A172 (cell line): ENCODE data around the gene ZNF594. TPM values are rescaled to one million over a fixed set of nuclear protein-coding genes. Genes with fewer than 3 reads are reported as not detected.
A peak's percentile ranks its signal among the peaks of the same experiment; 100 is the strongest.
"Not testable (repeated sequence)": the region's sequence is repeated elsewhere in the genome, so short reads cannot be mapped to it uniquely, and the experiment has no call there.

Experiments
- DNase-seq: peaks from one replicate; pipeline ENCODE4 v3.0.0-alpha.2; 2015; ENCODE audit warnings: low spot score
- total RNA-seq: library from RNA; depleted of rRNA; stranded (reverse); fragments of >200 nt; shearing (Covaris generic); gene quantifications from 2 replicates; pipeline ENCODE4 v1.2.3, GENCODE V29; 2014; rRNA removed

The ZNF594 gene
- total RNA-seq, result 16.1 and 20.9 TPM in 2 replicates

DNA sequence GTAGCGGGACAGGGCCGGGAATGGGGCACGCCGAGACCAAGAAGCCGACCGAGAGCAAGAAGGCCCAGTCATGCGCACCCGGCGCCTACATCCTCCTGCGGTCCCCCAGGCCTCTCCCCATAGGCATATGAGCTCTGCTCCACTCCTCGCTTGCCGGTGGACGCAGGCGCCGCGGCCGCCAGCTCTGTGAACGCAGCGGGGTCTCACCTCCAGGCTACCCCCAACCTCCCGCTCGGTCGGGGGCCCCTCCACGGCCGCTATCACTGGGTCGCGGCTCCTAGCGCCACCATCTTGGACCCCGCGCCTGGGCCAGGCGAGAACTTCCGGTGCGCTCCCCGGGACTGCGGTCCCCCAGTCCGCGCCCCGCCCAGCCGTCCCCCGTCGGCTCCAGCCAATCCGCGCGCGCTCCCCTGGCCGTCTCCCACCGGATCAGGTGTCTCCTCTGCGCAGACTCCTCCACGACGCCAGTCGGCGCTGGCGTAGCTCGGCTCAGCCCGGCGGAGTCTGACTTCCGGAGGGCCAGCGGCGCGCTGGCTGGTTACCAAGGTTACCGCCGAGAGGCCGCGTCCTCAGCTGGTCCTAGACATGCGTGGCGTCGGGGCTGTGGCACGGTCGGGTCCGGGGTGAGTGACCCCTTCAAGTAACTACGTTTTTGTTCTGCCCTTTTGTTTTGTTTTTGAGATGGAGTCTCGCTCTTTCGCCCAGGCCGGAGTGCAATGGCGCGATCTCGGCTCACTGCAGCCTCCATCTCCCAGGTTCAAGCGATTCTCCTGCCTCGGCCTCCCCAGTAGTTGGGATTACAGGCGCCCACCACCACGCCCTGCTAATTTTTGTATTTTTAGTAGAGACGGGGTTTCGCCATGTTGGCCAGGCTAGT lies at the start of gene ZNF594:
Gene ZNF594 (minus strand): TSS at position 328 of the 877 bp plus-strand sequence. CDS start 7,612 bp downstream, outside the sequence.
- peak; percentile 94 for DNase-seq

DNA sequence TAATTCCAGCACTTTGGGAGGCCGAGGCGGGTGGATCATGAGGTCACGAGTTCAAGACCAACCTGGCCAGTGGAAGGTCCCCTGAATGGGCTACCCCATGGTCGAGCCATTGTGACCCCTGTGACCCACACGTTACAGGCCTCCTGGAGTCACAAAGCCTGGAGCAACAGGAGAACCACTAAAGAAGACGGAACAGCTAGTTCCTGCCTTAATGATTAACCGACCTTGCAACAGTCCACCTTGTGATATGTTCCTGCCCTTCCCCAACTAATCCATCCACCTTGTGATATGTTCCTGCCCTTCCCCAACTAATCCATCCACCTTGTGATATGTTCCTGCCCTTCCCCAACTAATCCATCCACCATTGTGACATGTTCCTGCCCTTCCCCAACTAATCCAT lies 48.1 kb upstream of the ZNF594 start:
- not testable (repeated sequence) for DNase-seq

DNA sequence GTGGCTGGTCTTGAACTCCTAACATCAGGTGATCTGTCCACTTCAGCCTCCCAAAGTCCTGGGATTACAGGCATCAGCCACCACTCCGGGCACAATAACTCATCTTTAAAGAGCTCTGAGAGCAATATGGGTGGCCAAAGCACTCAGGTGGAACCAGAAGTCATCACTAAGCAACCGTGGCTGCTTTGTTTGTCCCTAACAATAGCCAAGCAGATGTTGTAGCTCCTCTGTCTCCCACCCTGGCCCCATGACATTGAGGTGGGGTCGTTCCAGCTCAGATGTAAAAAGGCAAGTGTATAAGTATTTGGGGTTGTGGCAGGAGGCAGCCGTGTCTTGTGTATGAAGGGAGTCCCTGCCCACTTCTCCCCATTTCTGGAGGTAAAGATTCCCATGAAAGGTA lies 46.7 kb upstream of the ZNF594 start:
- DNase-seq, result no peak

DNA sequence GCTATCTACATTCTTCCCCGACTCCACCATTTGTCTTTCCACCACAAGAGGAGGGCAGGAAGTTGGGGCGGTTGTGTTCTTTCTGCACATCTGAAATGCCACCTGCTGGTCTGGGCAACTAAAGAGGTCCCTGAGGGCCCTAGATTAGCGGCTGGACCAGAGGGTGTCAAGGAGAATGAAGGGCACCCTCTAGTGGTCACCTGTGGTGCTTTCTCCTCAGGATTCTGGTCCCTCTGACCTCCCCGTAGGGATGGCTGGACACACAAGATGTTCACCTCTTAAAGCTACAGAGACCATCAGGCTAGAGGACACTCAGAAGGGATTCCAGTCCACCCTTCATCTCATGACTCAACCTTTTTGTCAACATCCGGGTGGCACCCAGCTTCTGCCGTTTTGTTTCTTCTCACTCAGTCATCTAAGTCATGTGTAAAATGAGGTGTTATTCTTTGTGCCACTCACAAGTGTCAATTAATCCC lies 45.9 kb upstream of the ZNF594 start:
- peak; percentile 82 for DNase-seq

DNA sequence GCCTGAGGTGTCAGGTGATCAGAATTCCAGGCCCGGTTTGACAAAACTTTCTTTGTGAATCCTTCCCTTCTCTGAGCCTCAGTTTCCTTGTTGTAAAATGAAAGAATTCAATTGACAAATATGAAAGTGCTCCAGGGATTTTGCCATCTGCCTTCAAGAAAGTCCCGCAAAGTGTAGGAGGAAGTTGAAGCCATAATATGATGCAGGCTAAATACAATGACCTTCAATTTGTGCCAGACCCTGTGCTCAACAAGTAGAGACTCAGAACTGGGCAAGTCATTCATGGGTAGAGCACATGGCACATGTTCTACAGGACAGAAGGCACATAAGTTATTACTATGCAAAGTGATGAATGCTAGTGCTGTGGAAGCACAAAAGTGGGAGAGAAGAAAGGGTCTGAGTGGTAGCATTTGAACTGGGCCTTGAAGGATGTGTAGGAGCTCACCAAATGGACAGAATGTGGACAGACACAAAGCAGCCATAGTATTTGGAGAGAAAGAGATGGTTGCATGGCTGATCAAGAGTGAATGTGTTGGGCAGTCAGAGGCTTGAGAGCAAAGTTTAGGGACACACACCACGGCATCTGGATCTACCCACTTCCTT lies 45.4 kb upstream of the ZNF594 start:
- no peak for DNase-seq

DNA sequence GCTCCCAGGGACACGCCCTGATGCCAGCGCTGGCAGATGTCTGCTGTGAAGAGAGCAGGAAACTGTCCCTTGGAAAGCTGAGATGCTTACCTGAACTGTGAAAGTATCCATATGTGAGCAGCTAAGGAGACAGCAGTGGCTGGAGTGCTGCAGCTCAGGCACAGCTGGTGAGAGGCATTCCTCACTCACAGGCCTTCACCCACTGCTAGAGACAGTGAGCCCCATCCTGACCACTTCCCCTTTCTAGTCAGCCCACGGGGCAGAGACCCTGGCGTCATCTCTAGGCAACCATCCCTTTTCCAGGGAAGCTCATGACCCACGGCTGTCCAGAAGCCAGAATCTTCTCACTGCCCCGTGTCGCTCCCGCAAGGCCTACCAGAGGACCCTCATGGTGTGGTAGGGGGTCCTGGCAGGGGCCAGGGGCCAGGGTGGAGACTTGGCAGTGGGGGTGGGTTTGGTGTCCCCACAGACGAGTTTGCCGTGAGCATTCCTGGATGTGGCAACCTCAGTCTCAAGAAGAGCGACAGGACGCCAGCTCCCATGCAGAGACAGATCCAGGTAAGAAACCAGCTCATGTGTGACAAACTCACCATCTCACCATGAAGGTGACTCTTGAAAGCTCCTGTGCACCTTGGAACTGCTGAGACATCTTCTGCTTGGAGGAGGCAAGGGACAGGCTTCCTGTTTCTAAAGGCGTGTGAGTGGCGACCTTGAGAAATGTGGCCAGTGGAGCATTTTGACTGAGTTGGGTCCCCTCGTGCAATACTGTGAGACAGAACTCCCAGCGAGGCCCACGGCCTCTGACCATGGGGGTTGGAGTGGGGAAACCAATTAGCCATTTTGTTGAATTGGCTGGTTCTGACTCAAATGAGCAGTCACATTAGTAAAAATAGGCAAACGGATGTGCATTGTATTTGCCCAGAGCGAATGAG lies 43.2 kb upstream of the ZNF594 start, which contains the start of gene SCIMP:
Gene SCIMP (minus strand): TSS at position 216 of the 932 bp plus-strand sequence. CDS start 105 bp downstream, at position 111.
- DNase-seq, result no peak

DNA sequence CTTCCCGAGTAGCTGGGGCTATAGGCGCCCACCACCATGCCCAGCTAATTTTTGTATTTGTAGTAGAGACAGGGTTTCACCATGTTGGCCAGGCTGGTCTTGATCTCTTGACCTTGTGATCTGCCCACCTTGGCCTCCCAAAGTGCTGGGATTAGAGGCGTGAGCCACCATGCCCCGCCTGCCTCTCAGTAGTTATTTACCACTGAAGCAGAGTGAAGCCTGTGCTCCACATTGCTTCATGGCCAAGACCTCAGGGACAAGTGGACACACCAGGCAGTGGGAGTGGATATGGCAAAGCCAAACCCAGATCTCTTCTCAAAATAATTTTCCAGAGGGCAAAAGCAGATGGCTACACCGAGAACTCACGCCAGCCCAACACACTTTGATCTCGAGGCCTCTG lies 41.8 kb upstream of the ZNF594 start:
- DNase-seq, result not testable (repeated sequence)

DNA sequence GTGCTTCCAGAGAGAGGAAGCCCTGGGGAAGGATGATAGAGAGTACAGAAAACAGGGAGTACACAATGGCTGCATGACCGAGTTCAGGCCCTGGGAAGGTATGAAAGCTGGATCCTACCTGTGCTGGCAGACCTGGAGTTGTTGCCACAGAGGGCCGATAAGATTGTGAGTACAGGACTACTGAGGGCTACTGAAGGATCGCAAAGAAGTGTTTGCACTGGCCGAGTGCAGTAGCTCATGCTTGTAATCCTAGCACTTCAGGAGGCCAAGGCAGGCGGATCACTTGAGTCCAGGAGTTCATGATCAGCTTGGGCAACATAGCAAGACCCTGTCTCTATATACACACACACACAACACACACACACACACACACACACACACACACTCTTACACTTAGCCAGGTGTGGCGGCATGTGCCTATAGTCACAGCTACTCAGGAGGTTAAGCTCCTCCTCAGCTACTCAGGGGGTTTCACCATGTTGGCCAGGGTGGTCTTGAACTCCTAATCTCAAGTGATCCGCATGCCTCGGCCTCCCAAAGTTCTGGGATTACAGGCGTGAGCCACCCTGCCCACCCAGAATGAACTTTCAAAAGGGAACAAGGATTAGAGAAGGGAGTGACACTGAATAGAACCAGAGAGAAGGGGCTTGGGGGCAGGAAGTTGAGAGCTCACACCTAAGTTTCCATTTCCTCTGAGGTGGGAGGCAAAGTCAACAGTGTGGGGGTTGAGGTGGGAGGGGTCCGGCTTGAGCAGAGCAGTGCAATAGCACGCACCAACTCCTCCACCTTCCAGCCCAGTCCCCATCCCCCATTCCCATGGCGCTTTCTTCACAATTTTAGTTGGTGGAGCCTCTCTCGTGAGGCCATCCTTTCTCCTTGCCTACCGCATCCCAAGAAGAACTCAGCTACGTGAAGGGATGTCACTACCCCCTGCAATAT lies 35.5 kb upstream of the ZNF594 start:
- DNase-seq, result no peak

DNA sequence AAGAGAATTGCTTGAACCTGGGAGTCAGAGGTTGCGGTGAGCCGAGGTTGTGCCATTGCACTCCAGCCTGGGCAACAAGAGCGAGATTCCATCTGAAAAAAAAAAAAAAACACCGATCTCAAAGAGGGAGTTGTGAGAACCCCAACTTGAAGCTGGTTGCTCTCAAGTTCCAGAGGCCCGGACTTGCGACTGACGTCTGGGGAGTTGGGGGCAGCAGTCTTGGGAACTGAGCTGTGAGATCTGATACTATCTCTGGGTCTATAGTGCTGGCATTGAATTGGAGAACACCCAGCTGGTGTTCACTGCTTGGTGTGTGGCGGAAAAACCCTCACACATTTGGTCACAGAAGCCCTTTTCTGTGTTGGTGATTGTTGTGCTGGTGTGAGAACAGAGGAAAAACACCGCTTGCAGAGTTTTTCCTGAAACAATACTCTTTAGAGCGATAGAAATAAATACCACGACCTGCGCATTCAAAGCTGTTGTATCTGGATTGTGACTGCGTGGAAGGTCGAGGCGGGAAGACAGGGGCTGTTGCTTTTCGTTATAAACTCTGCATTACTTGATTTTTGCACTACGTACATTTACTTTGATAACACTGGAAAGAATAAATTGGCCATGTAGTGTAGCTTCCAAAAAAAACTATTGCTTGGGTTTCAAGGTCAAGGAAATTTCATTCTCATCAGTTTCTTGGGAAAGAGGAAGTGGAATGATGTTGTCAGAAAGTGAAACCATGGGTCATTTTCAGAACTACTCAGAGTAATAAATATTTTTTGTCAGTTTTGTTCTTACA lies 34.2 kb upstream of the ZNF594 start:
- DNase-seq, result no peak

DNA sequence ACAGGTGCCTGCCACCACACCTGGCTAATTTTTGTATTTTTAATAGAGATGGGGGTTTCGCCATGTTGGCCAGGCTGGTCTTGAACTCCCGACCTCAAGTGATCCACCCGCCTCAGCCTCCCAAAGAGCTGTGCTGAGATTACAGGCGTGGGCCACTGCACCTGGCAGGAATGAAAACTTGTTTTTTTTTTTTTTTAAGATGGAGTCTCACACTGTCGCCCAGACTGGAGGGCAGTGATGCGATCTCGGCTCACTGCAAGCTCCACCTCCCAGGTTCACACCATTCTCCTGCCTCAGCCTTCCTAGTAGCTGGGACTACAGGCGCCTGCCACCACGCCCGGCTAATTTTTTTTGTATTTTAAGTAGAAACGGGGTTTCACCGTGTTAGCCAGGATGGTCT lies 30.2 kb upstream of the ZNF594 start:
- DNase-seq, result not testable (repeated sequence)

DNA sequence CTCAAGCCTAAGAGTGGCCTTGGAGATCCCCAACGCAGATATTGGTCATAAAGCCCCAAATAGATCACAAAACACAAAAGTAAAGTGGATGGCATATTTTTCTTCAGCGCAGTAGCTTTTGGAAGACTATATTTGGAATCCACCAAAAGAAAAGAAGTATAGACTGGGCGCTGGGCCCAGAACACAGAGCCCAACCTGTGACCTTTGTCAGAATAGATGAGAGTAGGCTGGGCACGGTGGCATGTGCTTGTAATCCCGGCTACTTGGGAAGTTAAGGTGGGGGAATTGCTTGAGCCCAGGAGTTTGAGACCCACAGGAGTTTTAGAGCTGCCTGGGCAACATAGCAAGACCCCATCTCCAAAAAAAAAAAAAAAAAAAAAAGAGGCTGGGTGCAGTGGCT lies 28.4 kb upstream of the ZNF594 start:
- DNase-seq, result no peak

DNA sequence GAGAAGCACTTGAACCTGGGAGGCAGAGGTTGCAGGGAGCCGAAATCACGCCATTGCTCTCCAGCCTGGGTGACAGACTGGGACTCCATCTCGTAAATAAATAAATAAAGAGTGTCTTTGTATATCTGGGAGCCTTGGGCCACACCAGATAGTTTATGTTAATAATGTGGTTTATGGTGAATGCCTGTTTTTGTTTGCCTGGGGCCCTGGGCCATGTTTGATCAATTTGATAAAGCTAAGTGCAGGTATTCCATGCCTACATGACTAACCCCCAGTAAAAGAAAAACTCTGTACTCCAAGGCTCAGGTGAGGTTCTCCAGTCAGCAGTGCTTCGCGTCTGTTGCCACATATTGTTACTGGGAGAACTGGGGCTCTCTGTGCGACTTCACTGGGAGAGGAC lies 27.9 kb upstream of the ZNF594 start:
- no peak for DNase-seq

DNA sequence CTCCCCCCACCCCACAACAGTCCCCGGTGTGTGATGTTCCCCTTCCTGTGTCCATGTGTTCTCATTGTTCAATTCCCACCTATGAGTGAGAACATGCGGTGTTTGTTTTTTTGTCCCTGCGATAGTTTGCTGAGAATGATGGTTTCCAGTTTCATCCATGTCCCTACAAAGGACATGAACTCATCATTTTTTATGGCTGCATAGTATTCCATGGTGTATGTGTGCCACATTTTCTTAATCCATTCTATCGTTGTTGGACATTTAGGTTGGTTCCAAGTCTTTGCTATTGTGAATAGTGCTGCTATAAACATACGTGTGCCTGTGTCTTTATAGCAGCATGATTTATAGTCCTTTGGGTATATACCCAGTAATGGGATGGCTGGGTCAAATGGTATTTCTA lies 25.9 kb upstream of the ZNF594 start:
- not testable (repeated sequence) for DNase-seq

DNA sequence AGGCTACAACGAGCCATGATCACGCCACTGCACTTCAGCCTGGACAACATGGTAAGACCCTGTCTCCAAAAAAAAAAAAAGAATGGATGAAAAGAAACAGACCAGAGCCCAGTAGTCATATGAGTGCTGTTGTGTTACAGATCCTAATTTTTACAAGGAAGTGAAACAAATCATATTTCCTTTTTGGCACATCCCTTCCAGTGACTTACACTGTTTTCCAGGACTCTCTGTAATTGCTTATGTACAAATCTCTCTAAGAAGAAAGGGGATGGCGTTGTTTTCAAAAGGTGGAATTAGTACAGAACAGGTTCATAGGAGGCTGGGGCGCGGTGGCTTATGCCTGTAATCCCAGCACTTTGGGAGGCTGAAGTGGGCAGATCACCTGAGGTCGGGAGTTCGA lies 19.8 kb upstream of the ZNF594 start:
- DNase-seq, result no peak

DNA sequence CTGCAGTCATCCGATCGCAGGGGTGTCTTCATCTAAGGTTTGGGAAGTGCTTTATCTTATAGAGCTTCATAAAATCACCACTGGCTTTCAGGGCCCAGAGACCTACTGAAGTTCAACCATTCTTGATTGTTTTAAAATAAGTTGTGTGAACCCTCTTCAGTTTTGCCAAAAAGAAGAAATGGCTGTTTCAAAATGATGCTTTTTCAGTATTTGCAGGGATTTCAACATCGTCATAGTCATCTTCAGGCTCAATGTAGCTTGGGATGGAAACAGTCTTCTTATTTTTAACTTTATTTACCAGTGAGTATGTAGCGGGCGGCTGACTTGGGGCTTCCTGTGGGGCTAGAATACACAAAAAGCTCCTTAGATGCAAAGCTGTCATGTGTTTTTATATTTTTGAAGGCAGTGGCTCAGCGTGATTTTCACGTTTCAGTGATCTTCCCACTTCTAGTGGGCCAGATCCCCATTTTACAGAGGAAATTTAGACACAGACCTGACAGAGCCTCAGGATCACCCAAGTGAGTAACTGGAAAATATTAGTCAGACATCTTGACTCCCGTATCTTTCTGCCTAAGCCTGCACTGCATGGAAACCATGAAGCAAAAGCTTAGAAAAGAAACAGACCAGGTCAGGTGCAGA lies 19.1 kb upstream of the ZNF594 start:
- DNase-seq, result no peak

DNA sequence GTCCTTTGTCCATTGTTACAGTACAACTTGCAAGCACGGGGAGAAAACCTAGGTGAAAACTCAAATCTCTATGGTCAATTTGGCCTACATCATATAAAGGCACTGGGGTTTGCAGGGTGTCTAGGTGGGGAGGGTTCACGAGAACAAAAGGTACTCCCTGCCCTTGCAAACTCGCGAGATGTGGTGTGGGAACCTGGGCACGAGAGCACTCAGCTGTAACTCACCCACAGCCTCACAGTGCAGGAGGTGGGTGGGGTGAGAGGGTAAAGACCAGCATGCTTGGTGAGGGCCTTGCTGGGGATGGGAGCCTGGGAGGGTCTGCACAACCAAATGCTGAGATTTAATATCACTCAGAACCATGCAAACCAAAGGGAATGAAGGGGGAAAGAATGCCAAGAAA lies 18.4 kb upstream of the ZNF594 start:
- DNase-seq, result no peak

DNA sequence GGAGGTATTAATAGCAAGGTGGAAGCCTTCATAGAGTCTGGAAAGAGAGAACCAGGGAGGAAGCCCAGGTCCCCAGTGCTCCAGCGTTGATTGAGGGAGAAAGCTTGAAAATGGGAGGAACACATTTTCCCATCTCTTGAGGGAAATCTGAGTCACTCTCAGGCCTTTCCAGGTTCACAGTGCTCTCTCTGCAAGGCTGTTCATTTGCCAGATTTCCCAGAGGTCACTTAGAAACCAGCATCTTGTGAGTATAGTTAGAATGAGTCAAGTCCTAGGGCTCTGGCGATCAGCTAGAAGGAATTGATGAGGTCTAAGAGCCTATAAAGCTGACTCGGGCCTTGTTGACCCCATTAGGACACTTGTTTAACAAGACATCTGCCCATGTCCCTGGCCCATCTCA lies 17.7 kb upstream of the ZNF594 start:
- DNase-seq, result no peak

DNA sequence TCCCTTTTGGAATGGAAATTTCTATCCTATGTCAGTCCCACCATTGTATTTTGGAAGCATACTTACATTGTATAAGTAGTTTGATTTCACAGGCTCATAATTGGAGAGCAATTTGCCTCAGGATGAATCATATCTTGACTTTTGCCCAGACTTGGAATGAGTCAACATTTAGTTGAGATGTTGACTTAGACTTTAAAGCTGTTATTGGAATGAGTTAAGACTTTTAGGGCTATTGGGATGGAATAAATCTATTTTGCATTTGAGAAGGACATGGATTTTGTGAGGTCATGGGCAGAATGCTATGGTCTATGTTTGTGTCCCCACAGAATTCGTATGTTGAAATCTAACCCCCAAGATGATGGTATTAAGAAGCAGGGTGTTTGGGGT lies 12.2 kb upstream of the ZNF594 start:
- peak; percentile 51 for DNase-seq

DNA sequence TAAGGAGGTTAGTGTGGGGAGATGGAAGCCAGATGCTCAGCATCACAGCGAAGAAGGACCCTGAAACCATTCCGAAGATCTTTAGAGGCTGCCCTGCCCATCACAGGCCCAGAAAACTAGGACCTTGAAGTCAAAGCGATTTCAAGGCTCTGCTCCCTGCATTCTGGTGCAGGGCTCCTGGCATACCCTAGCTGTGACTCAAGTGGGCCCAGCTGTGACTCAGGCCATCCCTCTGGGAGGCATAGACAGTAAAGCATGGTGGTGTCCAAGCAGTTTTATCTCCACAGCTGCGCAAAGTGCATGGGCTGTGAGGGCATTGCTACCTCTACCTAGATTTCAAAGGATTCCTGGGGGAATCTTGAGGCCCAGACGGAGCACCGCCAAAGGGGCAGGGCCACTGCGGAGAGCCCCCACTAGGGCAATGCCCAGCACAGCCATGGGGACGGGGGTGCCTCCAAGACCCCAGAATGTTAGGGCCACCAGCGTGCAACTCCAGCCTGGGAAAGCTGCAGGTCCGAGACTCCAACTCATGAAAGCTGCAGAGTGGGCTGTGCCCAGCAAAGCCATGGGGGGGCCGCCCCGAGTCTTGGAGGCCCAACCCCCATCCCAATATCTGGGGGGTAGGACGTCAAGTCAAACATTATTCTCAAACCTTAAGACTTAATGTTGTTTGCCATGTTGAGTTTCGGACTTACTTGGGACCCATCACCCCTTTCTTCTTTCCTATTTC lies 11.7 kb upstream of the ZNF594 start:
- DNase-seq, result no peak
